Activated effector memory CD4-positive, alpha-beta T cell treated with Interleukin-2 at 50 U/mL for 16 hours (primary cell): ENCODE measurements around the gene RENBP.

Source experiments
- DNase-seq: peaks from one replicate; pipeline ENCODE4 v3.0.0-alpha.2; 2020

Gene RENBP

DNA sequence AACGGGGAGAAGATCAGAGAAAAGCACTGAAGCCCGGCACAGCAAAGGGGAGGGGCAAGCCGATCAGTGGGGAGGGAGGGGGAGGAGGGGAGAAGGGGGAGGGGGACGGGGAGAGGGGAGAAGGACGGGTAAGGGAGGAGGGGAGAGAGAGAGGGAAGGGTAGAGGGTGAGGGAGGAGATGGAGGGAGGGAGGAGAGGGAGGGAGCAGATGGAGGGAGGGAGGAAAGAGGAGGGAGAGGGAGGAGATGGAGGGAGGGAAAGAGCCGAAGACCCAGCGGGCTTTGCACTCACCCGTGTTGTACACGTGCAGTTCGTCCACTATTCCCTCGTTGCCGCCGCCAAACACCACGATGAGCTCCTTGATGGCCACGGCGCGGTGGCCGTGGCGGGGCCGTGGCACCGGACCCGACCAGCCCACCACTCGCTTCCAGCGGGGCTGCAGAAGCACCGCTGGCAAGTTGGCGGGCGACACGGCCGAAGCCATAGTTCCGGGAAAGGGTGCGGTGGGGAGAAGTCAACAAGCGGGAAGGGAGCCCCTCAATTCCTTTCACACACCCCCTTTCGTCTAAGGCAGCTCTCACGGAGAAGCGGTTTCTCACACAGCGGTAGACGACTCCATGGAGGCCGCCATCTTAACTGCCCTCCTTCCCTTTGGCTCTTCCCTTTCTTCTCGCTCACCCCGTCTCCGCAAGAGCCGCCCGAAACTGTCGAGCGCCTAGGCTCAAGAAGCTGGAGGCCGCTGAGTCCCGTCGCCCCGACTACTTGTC lies 26.1 kb upstream of the RENBP start:
- DNase-seq = peak; percentile 33

DNA sequence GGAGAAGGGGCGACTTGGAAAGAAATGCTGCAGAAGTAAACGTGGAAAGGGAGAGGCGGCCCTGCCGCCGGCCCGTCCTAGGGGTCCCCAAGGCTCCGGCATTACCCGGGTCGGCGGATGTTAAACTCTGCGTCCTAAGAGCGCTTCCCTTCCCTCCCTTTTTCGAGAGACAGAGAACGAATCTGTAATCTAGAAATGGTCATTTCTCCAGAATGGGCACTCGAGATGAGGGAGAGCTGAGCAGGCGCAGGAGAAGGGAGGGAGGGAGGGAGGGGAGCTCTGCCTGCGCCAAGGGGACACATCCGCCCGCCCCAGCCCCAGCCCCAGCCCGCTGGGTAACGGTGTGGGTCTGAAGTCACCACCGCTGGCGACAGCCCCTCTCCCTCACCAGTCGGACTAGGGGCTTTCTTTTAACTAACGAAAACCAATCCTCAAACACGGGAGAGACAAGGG lies 25.5 kb upstream of the RENBP start:
- DNase-seq = no peak

DNA sequence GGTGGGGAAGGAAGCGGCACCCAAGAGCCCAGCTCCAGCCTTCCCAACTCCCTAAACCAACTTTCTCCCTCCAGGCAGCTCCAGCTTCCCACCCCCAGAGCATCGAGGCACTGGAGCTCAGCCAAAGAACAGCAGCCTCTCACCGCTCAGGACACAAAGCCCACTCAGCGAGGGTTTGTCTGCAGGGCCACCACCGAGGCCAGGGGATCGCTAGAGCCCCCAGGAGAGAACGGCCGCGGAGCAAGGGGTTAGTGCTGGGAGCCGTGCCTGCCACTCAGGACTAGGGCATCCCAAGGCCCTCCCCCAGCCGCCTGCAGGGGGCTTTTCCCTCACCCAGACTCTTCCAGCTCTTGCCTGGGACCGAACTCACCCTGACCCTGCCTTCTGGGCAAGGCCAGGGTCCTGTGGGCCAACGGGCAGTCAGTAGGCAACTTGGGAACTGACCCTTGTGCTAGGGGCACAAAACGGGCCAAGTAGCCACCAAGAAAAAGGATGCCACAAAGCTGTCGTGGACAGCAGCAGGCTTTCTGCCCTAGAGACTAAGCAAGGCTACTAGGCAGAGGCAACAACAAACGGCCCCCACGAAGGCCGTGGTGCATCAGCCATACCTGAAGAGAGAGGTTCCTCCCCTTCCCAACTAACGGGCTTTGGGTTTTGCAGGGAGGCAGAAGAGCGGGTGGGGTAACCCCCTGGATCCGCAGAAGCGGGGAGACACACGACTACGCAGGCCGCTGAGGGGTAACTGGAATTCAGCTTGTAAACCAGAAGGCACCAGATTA lies 24.9 kb upstream of the RENBP start:
- DNase-seq = no peak

DNA sequence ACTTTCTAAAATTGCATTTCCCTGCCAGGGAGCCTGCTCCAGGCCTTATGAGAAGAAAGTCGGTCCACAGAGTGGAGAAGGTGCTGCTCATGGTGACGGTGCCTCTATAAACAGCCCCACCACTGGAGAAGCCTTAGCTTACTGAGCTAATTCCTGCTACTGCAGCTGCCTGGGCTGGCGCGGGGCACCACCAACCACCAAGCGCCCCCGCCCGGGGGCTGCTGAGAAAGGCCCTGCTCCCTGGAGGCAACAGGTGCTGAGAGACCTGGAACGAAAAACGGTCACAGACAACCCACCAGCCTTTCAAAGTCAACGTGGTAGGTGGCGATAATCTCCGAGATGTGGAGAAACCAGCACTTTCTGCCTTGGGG lies 24.3 kb upstream of the RENBP start:
- no peak for DNase-seq

DNA sequence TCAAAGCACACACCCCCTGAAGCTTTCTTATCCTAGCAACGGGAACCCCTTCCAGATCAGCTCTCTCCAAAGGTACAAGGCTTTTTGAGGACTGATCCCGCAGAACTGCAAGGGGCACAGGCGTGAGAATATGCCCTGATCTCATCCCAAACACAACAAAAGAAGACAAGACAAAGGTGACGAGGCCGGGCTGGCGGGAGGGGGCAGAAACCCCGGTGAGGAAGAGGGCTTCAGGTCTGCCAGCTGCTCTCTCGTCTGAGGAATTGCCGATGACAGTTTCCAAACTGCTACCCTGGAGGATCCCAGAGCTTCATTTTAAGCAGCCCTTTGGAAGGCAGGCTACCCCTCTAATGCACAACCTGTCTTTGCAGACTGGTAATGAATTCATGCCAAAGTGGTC lies 23.8 kb upstream of the RENBP start:
- no peak for DNase-seq

DNA sequence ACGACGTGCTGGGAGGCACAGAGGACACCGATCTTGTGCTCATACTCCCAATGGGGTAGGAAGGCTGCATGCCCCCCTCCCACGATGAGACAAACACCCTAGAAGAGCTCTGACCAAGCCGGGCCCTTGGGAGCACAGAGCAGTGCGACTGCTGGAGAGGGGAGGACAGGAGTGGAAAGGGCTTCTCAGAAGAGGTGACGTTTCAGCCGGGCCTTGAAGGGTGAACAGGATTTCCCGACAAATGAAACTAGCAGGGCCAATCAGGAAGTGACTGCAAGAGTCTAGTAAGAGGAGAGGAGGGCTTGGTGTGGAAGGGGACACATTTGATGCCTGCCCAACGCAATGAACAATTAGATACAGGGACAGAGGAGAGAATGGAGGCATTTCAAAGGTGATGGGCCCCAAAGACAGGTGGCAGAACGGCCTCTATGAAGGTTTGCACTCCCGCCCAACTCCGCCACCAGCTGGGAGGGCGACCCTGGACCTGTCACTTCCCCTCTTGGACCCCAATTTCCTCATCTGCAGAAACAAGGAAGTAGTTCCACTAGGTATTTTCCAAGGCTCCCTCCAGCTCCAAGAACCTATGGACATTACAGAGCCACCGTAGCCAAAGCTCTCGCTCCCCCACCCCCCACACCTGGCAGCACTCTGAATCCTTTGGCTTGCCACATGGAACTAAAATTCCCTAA lies 23.2 kb upstream of the RENBP start:
- DNase-seq = no peak

DNA sequence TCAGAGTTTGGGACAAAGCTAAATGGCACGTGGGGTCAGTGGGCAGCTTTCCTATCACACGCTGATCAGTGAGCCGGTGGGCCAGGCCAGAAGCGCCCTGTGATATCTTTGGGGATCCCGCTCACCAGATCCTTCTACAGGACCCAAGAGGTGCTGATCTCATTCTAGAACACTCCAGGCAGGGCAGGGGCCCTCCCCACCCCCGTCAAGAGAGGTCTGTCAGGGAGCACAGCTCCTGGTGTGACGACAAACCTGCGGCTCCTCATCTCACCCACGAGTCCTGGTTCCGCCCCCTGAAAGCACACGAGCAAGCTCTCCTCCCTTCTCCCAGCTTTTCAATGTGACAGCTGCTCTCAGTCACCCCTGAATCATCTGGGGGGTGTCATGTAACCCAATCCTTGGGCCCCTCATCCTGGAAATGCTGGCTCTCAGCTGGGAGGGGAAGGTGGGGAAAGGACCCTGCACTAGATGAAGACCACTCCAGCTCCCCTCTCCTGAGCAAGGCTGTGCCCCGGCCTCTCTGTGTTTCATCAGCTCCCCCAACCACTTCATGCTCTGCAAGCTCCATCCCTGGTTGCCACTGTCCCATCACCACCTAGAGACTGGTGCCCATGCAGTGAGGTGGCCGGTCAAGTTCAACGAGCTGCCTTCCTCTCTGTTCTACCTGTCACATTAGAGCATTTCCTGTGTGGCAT lies 22.5 kb upstream of the RENBP start:
- no peak for DNase-seq

DNA sequence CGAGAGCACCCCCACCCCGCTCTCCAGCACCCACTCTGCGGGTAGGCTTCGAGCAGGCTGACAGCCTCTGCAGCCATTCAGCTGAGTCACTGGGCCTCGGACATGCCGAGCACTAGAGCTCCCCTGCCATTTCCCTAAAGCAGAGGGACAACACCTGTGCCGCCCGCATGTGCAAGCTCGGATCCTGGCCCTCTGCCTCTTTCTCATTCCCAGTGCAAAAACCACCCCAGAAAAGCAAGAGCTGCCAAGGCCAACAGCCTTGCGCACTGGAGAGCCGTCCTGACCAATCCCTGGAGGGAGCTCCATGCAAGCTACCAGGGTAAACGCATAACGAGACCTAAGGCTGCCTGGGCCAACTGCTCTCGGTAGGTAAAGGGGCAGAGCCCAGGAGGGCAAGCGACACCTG lies 21.8 kb upstream of the RENBP start:
- DNase-seq = no peak

DNA sequence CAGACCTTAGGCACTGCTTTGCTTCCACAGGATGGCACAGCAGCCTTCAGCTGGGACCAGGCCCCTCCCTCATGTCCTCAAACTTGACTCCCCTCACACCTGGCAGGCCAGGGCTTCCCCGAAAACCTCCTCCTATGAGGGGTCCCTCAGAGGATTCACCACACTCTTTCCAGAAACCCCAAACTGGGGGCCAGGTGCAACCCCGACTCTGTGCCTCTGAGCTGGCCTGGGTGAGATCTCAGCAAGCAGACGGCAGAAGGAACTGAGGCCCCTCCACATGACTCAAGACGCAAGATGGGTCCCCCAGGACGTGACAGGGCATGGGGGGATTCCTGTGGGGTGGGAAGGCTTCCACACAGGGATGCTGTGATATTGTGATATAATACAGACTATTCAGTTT lies 21.0 kb upstream of the RENBP start:
- DNase-seq = no peak

DNA sequence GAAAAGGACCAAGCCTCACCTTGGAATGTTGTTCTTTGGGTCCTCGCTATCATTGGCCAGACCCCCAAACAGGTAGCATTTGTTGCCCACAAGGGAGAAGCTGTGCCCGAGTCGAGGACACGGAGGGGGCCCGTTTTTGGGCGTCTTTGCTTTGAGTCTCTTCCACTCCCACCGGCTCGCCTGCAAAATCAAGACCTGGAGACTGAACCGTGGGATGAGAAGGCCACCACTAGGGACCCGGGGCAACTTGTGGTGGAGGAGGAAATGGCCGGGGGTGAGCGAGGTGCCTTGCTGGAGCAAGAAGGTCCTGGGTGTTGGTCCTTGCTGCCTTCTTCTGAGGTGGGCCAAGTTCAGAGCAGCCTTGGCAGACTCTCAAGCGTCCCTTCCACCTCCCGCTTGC lies 19.7 kb upstream of the RENBP start:
- DNase-seq = no peak

DNA sequence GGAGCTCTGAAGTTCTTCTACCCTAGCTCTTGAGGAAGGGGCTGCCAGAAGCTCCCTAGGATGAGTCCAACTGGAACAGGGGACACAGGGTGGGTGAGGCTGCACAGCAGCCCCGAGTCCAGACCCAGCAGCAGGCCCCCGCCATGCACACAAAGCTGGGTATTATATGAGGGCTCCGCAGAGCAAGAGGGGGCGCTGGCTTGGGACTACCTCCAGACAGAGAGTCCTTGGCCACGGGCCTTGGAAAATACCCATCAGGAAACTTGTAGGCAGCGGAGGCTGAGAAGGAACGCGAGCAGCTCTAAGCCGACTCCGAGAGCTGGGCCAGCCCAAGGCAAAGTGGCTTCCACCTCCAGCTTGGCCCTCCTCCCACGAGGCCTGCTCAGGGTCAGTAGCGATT lies 19.1 kb upstream of the RENBP start:
- DNase-seq = no peak

DNA sequence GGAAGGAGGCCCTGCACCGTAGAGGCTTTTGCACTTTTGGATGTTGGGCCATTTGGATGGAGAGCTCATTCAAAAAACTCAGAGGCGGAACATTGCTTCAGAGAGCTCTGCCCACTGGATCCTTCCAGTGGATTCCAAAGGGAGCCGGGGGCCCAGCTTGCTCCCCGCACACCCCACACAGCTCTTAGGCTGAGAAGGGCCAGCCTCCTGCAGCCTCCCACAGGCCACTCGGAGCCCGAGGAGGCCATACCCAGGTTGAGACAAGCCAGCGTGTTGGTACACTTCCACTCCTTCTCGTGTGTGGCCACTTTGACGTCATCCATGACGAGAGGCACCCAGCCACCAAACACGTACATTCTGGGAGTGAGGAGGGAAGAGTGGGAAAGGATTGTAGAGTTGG lies 16.8 kb upstream of the RENBP start:
- no peak for DNase-seq

DNA sequence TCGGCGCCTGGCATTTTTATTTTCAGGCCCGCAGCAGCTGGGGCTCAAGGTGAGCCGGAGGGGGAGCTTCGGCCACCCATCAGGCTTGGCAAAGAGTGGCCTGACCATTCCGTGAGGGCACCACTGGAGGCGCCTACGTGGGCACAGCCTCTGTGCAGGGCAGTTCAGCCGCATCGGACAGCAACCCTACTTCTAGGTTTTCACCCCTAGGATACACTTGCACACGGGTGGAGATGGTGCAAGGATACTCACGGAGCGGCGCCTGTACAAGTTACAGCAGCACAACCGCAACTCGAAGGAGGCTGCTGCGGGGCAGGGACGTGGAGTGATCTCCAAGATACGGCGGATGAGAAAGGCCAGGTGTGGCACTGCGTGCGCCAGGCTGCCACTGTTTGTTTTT lies 16.3 kb upstream of the RENBP start:
- DNase-seq = no peak

DNA sequence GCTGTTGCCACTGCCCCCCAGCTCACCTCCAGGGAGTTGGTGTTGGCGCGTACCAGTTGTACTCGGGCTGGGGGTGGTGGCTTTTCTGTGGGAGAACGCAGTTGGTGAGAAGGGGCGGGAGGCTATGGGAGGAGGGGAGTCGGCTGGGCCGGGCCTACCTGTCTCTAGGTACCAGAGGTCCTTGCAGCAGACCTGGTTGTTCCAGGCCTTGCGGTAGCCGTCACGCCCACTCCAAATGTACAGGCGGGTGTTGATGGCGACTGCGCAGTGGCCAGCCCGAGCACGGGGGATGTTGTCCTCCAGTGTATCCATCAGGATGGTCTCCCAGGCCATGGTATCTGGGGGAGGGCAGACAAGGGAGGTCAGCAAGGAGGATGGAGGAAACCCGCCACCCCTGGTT lies 15.6 kb upstream of the RENBP start:
- DNase-seq = no peak

DNA sequence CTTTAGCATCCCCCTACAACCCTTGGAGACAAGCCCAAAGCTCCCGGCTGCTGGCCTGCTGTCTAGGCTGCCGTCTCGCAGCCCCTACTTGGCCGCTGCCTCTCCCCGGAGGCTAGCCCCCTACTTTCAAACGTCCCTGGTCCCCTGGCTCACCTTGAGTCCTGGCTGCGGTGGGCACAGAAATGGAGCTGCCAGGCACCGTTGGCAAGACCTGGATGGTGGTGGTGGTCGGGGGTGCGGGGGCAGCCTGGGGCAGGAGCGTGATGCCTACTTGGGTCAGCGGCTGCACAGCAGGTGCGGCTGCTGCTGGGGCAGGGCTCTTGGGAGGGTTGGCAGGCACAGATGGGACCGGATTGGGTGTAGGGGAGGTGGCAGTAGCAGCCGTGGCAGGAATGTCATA lies 15.2 kb upstream of the RENBP start:
- no peak for DNase-seq

DNA sequence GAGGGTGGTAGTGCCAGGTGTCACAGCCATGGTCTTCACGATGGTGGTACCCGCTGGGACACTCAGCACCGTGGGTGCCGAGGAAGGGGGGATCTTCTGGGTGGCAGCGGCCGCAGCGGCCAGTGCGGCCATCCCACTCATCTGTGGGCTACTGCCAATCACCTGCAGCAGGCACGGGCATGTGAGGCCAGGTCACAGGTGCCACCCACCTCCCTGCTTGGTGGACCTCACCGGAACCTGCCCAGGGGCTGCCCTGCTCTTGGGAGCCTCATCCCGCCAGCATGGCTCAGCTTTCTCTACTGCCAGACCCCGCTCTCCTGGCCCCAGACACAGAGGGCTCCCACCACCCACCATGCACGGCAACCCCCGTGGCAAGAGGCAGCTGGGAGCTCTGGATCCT lies 14.2 kb upstream of the RENBP start:
- no peak for DNase-seq

DNA sequence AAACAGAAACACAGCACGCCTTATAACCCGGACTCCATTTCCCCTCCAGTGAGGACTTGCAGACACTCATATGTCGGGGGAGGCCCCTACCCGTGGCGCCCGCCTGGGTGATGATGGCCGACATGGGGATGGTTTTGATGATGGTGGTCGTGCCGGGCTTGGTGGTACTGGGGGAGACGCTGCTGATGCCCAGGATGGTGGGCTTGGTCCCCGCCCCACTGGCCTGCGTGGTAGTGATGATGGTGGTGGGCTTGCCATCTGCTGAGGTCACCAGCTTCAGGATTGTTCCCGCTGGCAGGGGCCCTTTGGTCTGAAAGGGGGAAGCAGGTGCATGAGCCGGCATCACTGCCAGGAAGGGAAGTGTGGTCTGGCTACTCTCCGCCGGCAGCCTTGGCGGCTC lies 12.8 kb upstream of the RENBP start:
- no peak for DNase-seq

DNA sequence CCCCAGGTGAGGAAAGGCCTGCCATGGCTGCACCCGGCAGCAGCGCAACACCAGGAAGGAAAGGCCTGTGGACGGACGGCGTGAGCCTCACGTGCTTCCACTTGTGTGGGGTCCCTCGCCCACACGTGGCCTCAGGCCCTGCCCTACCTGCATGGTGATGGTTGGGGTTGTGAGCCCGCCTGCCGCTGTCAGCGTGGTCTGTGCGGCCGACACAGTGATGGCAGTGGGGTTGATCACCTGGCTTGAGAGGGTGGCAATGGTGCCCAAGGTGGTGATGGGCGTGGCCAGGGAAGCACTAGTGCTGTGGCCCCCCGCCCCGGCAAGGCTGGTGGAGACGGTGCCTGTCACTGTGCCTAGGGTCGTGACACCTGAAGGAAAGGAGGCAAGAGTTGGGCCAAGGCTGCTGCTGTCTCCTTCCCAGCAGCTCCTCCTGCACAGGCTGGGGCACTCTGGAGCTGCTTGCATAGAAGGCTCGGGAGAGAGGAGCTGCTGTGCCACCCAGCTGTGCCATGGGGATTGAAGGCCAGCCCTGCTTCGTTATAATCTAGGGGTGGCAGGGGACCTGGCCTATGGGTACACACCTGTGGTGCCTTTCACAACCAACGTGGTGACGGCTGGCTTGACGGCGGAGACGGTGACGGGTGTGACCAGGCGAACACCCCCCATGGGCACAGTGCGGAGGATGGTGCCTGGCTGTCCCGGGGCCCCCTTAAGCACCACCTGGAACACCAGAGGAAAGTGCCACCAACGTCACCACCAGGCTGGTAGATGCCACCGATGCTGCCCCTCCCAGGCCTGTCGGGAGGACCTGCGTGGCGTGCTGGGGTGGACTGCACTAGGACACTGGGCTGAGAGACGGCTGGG lies 11.8 kb upstream of the RENBP start:
- DNase-seq = no peak

DNA sequence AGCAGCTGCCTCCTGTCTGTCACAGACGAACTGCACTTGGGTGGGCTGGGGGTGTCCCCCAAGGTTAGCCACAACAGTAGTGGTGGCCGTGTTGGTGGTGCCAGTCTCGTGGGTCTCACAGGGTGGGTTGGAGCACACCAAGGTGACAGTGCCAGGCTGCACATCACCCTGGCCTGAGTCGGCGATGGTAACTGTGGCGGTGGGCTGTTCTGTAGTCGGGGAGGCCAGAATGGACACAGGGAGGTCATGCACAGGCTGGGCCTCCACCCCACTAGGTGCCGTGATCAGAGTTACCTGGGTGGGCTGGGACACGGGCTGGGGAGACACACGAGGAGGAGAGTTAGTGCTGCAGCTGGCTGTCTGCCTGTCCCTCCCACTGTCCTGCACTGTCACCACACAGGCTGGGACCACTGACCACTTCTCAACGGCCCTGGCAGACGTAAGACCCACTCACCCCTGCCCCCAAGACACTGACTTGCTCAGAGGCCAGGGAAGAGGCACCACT lies 10.8 kb upstream of the RENBP start:
- no peak for DNase-seq

DNA sequence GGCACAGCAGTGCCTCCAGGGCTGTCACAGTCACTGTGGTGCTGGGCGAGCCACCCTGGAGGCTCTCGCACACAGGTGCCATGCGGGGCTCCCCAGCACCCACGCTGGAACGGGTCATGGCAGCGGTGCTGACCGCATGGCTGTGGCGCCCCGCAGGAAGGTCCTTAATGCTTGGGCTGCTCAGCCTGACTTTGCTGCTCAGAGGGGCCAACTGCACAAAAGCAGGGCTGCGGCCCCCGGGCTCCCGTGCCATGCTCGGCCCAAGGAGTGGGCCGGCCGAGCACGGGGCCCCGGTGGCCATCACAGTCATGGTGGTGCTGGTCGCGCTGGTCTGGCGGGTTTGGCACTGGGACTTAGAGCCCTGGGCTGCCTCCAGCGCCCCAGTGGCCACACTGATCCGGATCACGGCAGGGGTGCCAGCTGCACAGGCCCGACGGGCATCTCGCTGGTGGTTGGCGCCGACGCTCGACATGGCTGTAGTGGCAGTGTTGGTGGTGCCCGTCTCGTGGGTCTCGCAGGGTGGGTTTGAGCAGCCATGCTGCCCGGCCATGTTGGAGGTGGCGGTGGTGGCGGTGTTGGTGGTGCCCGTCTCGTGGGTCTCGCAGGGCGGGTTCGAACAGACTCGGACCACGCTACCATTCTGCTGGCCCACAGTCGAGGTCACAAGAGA lies 10.2 kb upstream of the RENBP start:
- no peak for DNase-seq

DNA sequence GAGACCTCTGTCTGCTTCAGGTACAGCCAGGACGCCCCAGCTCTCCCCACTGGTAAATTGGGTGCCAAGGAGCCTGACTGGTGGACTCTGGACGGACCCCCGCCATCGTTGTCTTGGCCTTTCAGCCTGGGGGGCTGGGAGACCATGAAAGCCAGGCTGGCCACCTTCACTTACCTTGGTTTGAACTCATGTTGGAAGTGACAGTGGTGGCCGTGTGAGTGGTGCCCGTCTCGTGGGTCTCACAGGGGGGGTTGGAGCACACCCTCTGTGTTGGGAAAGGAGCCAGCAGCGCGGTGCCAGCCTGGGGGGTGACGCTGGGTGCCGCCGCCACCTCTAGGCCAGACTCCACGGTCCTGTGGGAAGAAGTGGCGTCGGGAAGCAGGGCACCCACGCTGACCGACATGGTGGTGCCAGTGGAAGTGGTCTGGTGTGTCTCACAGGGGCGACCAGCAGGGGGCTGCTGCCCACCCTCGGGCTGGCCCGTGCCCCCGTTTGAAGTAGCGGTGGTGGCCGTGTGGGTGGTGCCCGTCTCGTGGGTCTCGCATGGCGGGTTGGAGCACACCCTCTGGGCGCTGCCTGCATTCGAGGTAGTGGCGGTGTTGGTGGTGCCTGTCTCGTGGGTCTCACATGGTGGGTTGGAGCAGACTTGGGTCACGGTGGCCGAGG lies 9.6 kb upstream of the RENBP start:
- DNase-seq = no peak
